Measurements from ENCODE around the gene PAK1.

- no peak for TF ChIP-seq CTCF (IDR thresholded peaks at IDR 0.05)
- no peak for TF ChIP-seq POLR2A (IDR thresholded peaks at IDR 0.05)
Observed at GRCh38 chr11:77515483-77515882, 41.6 kb upstream of the PAK1 start.
